ENCODE data around the gene PKD1. TPM values are rescaled to one million over a fixed set of nuclear protein-coding genes. Genes with fewer than 3 reads are reported as not detected.

Gene PKD1
- total and polyA plus RNA-seq, 2 of the 13 experiments (the other 11 are each of a cell fraction or from before 2014, with no cell fraction given), result 22.1 to 23.0 TPM

DNA sequence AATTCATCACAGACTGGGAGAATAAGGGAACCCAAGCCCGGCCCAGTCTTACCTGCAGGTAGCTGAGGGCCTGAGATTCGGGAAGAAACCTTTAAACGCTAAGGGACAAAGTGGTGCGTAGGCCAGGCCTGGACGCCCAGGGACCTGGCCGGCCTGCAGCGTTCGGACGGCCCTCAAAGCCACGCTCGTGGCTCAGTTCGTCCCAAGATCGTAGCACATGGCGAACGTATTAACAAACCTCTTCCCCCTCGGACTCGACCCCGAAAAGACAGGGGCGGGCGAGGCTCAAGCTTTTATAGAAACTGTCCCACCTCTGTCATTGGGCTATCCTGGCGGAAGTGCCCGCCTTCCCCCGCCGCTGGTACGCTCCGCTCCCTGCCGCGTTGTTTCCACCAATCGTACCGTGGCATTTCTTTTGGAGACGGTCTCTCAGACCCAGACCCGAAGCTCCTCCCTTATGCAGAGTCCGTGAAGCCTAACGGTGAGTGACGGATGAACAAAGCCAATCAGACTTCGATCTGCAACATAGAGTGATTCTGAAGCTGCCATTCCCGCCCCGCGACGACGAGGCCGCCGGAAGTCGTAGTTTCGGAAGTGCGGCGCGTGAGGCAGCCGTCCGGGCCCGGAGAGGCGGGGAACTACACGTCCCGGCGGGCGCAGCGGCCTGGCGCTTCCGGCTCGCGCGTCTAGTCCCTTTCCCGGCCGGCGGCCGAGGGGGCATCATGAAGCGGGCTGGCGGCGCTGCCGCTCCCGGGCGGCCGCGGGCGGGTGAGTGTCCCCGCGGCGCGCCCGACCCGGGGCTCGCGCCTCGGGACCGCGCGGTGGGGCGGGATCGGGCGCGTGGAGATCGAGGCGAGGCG is 19.6 kb upstream of the PKD1 start, which contains the start of gene TRAF7 (continued):
- peak; percentile 48; the same call in 1 of the 2 replicates for TF ChIP-seq FOXK2 (IDR thresholded peaks at IDR 0.05)
- TF ChIP-seq CREB1 (IDR thresholded peaks at IDR 0.05), result peak; percentile 91
- peak; percentile 87 for TF ChIP-seq CREB1 (CRISPR knock-in tag; IDR thresholded peaks at IDR 0.05)
- TF ChIP-seq, protein P1, sequence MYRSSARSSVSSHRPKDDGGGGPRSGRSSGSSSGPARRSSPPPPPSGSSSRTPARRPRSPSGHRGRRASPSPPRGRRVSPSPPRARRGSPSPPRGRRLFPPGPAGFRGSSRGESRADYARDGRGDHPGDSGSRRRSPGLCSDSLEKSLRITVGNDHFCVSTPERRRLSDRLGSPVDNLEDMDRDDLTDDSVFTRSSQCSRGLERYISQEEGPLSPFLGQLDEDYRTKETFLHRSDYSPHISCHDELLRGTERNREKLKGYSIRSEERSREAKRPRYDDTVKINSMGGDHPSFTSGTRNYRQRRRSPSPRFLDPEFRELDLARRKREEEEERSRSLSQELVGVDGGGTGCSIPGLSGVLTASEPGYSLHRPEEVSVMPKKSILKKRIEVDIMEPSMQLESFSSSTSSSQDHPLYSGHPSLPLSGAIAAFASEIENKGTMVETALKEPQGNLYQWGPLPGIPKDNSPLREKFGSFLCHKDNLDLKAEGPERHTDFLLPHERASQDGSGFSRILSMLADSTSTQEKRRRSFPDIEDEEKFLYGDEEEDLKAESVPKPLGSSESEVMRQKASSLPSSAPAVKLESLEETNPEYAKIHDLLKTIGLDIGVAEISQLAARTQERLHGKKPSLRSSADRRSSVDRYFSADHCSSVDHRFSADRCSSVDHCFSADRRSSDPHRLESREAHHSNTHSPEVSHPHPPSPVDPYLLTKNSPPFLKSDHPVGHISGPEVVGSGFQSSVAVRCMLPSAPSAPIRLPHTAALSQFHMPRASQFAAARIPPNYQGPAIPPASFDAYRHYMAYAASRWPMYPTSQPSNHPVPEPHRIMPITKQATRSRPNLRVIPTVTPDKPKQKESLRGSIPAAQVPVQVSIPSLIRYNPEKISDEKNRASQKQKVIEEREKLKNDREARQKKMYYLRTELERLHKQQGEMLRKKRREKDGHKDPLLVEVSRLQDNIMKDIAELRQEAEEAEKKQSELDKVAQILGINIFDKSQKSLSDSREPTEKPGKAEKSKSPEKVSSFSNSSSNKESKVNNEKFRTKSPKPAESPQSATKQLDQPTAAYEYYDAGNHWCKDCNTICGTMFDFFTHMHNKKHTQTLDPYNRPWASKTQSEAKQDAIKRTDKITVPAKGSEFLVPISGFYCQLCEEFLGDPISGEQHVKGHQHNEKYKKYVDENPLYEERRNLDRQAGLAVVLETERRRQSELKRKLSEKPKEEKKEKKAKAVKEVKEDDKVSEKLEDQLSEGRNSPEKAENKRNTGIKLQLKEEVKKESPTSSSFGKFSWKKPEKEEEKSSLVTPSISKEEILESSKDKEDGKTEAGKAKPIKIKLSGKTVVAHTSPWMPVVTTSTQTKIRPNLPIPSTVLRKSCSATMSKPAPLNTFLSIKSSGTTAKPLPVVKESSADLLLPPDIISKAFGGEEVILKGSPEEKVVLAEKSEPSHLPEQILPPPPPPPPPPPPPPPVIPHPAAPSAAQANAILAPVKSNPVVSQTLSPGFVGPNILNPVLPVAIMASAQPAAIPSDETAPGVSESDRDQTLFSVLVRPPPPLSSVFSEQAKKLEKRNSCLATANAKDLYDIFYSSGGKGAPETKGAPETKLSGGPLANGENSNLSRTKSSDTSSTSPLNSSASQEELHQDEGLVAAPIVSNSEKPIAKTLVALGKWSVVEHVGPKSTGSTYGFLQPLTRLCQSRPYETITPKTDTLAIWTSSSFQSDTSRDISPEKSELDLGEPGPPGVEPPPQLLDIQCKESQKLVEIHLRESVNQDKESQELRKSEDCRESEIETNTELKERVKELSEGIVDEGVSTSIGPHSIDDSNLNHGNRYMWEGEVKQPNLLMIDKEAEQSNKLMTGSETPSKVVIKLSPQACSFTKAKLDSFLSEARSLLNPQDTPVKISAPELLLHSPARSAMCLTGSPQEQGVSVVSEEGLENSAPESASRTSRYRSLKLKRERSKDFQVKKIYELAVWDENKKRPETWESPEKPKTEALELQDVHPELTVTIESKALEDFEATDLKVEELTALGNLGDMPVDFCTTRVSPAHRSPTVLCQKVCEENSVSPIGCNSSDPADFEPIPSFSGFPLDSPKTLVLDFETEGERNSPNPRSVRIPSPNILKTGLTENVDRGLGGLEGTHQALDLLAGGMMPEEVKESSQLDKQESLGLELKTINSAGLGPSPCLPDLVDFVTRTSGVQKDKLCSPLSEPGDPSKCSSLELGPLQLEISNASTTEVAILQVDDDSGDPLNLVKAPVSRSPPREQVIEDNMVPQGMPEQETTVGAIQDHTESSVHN (CRISPR knock-in tag; IDR thresholded peaks at IDR 0.05), result no peak
- TF ChIP-seq KAT8 (CRISPR knock-in tag; IDR thresholded peaks at IDR 0.05), result peak; percentile 76
- TF ChIP-seq TSC22D2 (CRISPR knock-in tag; IDR thresholded peaks at IDR 0.05; ENCODE audit: borderline replicate concordance), result no peak
- peak; percentile 99 for TF ChIP-seq TAF1 (CRISPR knock-in tag; IDR thresholded peaks at IDR 0.05)
- TF ChIP-seq, protein P2, sequence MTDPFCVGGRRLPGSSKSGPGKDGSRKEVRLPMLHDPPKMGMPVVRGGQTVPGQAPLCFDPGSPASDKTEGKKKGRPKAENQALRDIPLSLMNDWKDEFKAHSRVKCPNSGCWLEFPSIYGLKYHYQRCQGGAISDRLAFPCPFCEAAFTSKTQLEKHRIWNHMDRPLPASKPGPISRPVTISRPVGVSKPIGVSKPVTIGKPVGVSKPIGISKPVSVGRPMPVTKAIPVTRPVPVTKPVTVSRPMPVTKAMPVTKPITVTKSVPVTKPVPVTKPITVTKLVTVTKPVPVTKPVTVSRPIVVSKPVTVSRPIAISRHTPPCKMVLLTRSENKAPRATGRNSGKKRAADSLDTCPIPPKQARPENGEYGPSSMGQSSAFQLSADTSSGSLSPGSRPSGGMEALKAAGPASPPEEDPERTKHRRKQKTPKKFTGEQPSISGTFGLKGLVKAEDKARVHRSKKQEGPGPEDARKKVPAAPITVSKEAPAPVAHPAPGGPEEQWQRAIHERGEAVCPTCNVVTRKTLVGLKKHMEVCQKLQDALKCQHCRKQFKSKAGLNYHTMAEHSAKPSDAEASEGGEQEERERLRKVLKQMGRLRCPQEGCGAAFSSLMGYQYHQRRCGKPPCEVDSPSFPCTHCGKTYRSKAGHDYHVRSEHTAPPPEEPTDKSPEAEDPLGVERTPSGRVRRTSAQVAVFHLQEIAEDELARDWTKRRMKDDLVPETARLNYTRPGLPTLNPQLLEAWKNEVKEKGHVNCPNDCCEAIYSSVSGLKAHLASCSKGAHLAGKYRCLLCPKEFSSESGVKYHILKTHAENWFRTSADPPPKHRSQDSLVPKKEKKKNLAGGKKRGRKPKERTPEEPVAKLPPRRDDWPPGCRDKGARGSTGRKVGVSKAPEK (CRISPR knock-in tag; IDR thresholded peaks at IDR 0.05; ENCODE audit: borderline replicate concordance), result no peak
- no peak for TF ChIP-seq ZSCAN29 (CRISPR knock-in tag; conservative IDR thresholded peaks at IDR 0.05)
- TF ChIP-seq ZNF451 (CRISPR knock-in tag; IDR thresholded peaks at IDR 0.05), result 0 out of 2 replicates have a peak, but pooled peaks have one; percentile 80
- no peak for TF ChIP-seq ZNF335 (CRISPR knock-in tag; IDR thresholded peaks at IDR 0.05)
- TF ChIP-seq, protein P3, sequence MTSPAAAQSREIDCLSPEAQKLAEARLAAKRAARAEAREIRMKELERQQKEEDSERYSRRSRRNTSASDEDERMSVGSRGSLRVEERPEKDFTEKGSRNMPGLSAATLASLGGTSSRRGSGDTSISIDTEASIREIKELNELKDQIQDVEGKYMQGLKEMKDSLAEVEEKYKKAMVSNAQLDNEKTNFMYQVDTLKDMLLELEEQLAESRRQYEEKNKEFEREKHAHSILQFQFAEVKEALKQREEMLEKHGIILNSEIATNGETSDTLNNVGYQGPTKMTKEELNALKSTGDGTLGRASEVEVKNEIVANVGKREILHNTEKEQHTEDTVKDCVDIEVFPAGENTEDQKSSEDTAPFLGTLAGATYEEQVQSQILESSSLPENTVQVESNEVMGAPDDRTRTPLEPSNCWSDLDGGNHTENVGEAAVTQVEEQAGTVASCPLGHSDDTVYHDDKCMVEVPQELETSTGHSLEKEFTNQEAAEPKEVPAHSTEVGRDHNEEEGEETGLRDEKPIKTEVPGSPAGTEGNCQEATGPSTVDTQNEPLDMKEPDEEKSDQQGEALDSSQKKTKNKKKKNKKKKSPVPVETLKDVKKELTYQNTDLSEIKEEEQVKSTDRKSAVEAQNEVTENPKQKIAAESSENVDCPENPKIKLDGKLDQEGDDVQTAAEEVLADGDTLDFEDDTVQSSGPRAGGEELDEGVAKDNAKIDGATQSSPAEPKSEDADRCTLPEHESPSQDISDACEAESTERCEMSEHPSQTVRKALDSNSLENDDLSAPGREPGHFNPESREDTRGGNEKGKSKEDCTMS (CRISPR knock-in tag; conservative IDR thresholded peaks at IDR 0.05), result no peak
- TF ChIP-seq, protein P4, sequence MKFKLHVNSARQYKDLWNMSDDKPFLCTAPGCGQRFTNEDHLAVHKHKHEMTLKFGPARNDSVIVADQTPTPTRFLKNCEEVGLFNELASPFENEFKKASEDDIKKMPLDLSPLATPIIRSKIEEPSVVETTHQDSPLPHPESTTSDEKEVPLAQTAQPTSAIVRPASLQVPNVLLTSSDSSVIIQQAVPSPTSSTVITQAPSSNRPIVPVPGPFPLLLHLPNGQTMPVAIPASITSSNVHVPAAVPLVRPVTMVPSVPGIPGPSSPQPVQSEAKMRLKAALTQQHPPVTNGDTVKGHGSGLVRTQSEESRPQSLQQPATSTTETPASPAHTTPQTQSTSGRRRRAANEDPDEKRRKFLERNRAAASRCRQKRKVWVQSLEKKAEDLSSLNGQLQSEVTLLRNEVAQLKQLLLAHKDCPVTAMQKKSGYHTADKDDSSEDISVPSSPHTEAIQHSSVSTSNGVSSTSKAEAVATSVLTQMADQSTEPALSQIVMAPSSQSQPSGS (CRISPR knock-in tag; IDR thresholded peaks at IDR 0.05), result peak; percentile 17; the same call in 1 of the 2 replicates
- peak; percentile 94 for TF ChIP-seq SAP130 (CRISPR knock-in tag; IDR thresholded peaks at IDR 0.05; ENCODE audit: low read depth)
